ENCODE measurements around the gene ZBTB46. TPM values are rescaled to one million over a fixed set of nuclear protein-coding genes. Genes with fewer than 3 reads are reported as not detected.
A peak's percentile ranks its signal among the peaks of the same experiment; 100 is the strongest.
"Not testable (repeated sequence)": the region's sequence is repeated elsewhere in the genome, so short reads cannot be mapped to it uniquely, and the experiment has no call there.

Gene ZBTB46
- total RNA-seq, 1 experiment from 2014 or later = 3.6 TPM

- POLR2A ChIA-PET (ENCODE audit: unreplicated experiment); H3K9me2 ChIP-seq (ENCODE audit: insufficient read depth); H3K4me2 ChIP-seq; intact Hi-C loops (cut with micrococcal nuclease; ENCODE audit: unreplicated experiment); H2AFZ ChIP-seq; BruUV-seq (replicated peaks); DNase-seq; H3K27ac ChIP-seq; H3K4me1 ChIP-seq (replicated peaks; ENCODE audit: insufficient read depth); H3K4me3 ChIP-seq; H3K27me3 ChIP-seq (ENCODE audit: insufficient read depth, low read depth): not testable (repeated sequence)
- Histone ChIP-seq H4K20me1 (ENCODE audit: insufficient read depth) (peaks cover 12% of the 10 kb centered on the region), H3K36me3 (ENCODE audit: low read depth) (peaks cover 25% of the 10 kb centered on the region), H3K79me2 (ENCODE audit: low read depth) (peaks cover 21% of the 10 kb centered on the region), H3F3A (ENCODE audit: insufficient read depth, low read depth) (peaks cover 16% of the 10 kb centered on the region; the same call in 1 of the 2 replicates), H3K9me3 (ENCODE audit: insufficient read depth, low read depth) (peaks cover 13% of the 10 kb centered on the region)
- CTCF ChIA-PET = interaction anchor here (0.7 kb wide), 1 partner anchor 73 kb away, joined by 4 read pairs; no protein-coding TSS in a partner anchor
Measured at GRCh38 chr20:63722967-63723622, 108.0 kb downstream of the ZBTB46 start.

GRCh38 chr20:63718996-63719395 is 112.1 kb downstream of the ZBTB46 start:
- H3F3A ChIP-seq (ENCODE audit: insufficient read depth, low read depth) = peaks cover 8% of the 10 kb centered on the region; the same call in 1 of the 2 replicates
- TF ChIP-seq EZH2 (IDR thresholded peaks at IDR 0.05; ENCODE audit: low read depth) = no peak
- TF ChIP-seq CTCF (conservative IDR thresholded peaks at IDR 0.05) = no peak
- H2AFZ ChIP-seq = no peak overlapping the region
- CTCF ChIA-PET = no interaction called here
- H3K27me3 ChIP-seq (ENCODE audit: insufficient read depth, low read depth) = no peaks in the 10 kb centered on the region
- H3K27ac ChIP-seq = no peak overlapping the region
- POLR2A ChIA-PET (ENCODE audit: unreplicated experiment) = no interaction called here
- H3K4me3 ChIP-seq = no peak overlapping the region
- H4K20me1 ChIP-seq (ENCODE audit: insufficient read depth) = peaks cover 16% of the 10 kb centered on the region
- intact Hi-C loops (cut with micrococcal nuclease; ENCODE audit: unreplicated experiment) = no loop called here
- BruUV-seq (replicated peaks) = no TSS peak
- H3K9me2 ChIP-seq (ENCODE audit: insufficient read depth) = no peaks in the 10 kb centered on the region
- H3K36me3 ChIP-seq (ENCODE audit: low read depth) = peaks cover 40% of the 10 kb centered on the region
- peaks cover 52% of the 10 kb centered on the region for H3K79me2 ChIP-seq (ENCODE audit: low read depth)
- H3K4me1 ChIP-seq (replicated peaks; ENCODE audit: insufficient read depth) = no peaks in the 10 kb centered on the region
- no peak for DNase-seq
- peaks cover 3% of the 10 kb centered on the region; the same call in 1 of the 2 replicates for H3K9me3 ChIP-seq (ENCODE audit: insufficient read depth, low read depth)
- no peak overlapping the region for H3K4me2 ChIP-seq

- Histone ChIP-seq H3K27ac (no peak overlapping the region), H3K9me3 (ENCODE audit: insufficient read depth, low read depth) (no peaks in the 10 kb centered on the region), H3K9me2 (ENCODE audit: insufficient read depth) (no peaks in the 10 kb centered on the region), H2AFZ (no peak overlapping the region), H4K20me1 (ENCODE audit: insufficient read depth) (peaks cover 17% of the 10 kb centered on the region), H3F3A (ENCODE audit: insufficient read depth, low read depth) (peaks cover 8% of the 10 kb centered on the region; the same call in 1 of the 2 replicates), H3K4me3 (no peak overlapping the region), H3K4me2 (no peak overlapping the region), H3K79me2 (ENCODE audit: low read depth) (peaks cover 84% of the 10 kb centered on the region), H3K27me3 (ENCODE audit: insufficient read depth, low read depth) (no peaks in the 10 kb centered on the region), H3K4me1 (replicated peaks; ENCODE audit: insufficient read depth) (no peaks in the 10 kb centered on the region), H3K36me3 (ENCODE audit: low read depth) (peaks cover 62% of the 10 kb centered on the region)
- CTCF ChIA-PET = no interaction called here
- TF ChIP-seq EZH2 (IDR thresholded peaks at IDR 0.05; ENCODE audit: low read depth) (no peak), CTCF (conservative IDR thresholded peaks at IDR 0.05) (no peak)
- DNase-seq = peak in 1 of 2 experiments; percentile 19
- intact Hi-C loops (cut with micrococcal nuclease; ENCODE audit: unreplicated experiment) = no loop called here
- POLR2A ChIA-PET (ENCODE audit: unreplicated experiment) = interaction anchor here (0.7 kb wide), 1 partner anchor 244 kb away, joined by 23 read pairs; no protein-coding TSS in a partner anchor
- BruUV-seq (replicated peaks) = no TSS peak
Measured at GRCh38 chr20:63714858-63715257, 116.2 kb downstream of the ZBTB46 start.
